Muscle layer of colon (tissue), 2 donors: Measurements from ENCODE around the gene APPL2.

Source experiments
- H3K27ac ChIP-seq: one replicate; pipeline ENCODE4 v1.7.0; 2013; ENCODE audit warnings: low read depth, mild to moderate bottlenecking, low read length, moderate library complexity
- H3K27me3 ChIP-seq, 2 donors: one replicate each; pipeline ENCODE4 v1.7.0; 2013; ENCODE audit warnings: low read length in 2 of 2, mild to moderate bottlenecking in 2 of 2; ENCODE audit not compliant: insufficient read depth in 2 of 2, control insufficient read depth in 1 of 2
- H3K36me3 ChIP-seq: one replicate; pipeline ENCODE4 v1.7.0; 2013; ENCODE audit warnings: mild to moderate bottlenecking, low read length; ENCODE audit not compliant: insufficient read depth
- H3K4me1 ChIP-seq: one replicate; pipeline ENCODE4 v1.7.0; 2013; ENCODE audit warnings: mild to moderate bottlenecking, low read length; ENCODE audit not compliant: insufficient read depth
- H3K4me3 ChIP-seq, 2 donors: one replicate each; pipeline ENCODE4 v1.7.0; 2013; ENCODE audit warnings: low read length in 2 of 2, low read depth in 1 of 2, mild to moderate bottlenecking in 1 of 2, moderate library complexity in 1 of 2
- H3K9ac ChIP-seq: one replicate; pipeline ENCODE4 v1.7.0; 2013; ENCODE audit warnings: low read length
- H3K9me3 ChIP-seq: one replicate; pipeline ENCODE4 v1.7.0; 2013; ENCODE audit warnings: mild to moderate bottlenecking, low read length
- donor health status: abdominal sarcoma.
- donor health status: Adenocarcinoma of cecum.

Gene APPL2

GRCh38 chr12:105229371-105229770 lies 6.6 kb downstream of the APPL2 start:
- Histone ChIP-seq H3K27ac (no peak overlapping the region), H3K4me1 (peaks cover 33% of the 10 kb centered on the region)

GRCh38 chr12:105228966-105229365 lies 7.0 kb downstream of the APPL2 start:
- no peak overlapping the region for H3K4me3 ChIP-seq
- no peaks in the 10 kb centered on the region for H3K9me3 ChIP-seq
- H3K36me3 ChIP-seq, result peaks cover 23% of the 10 kb centered on the region
- H3K9ac ChIP-seq, result no peak overlapping the region
- H3K27me3 ChIP-seq, result no peaks in the 10 kb centered on the region
- no peak overlapping the region for H3K27ac ChIP-seq
- H3K4me1 ChIP-seq, result peaks cover 29% of the 10 kb centered on the region

More at GRCh38 chr12:105229371-105229770, 6.6 kb downstream of the APPL2 start:
- Histone ChIP-seq H3K36me3 (peaks cover 23% of the 10 kb centered on the region), H3K9me3 (no peaks in the 10 kb centered on the region), H3K4me3 (no peak overlapping the region), H3K27me3 (no peaks in the 10 kb centered on the region), H3K9ac (no peak overlapping the region)

GRCh38 chr12:105228494-105228893 lies 7.5 kb downstream of the APPL2 start:
- peaks cover 24% of the 10 kb centered on the region for H3K4me1 ChIP-seq
- H3K27me3 ChIP-seq, result no peaks in the 10 kb centered on the region
- H3K9ac ChIP-seq, result no peak overlapping the region
- no peak overlapping the region for H3K4me3 ChIP-seq
- H3K27ac ChIP-seq, result no peak overlapping the region
- H3K36me3 ChIP-seq, result peaks cover 23% of the 10 kb centered on the region
- no peaks in the 10 kb centered on the region for H3K9me3 ChIP-seq

GRCh38 chr12:105227879-105228278 lies 8.1 kb downstream of the APPL2 start:
- H3K27ac ChIP-seq, result no peak overlapping the region
- peaks cover 23% of the 10 kb centered on the region for H3K36me3 ChIP-seq
- peaks cover 18% of the 10 kb centered on the region for H3K4me1 ChIP-seq

GRCh38 chr12:105226219-105226618 lies 9.8 kb downstream of the APPL2 start:
- Histone ChIP-seq H3K9me3 (no peaks in the 10 kb centered on the region), H3K27ac (no peak overlapping the region), H3K4me3 (no peak overlapping the region), H3K27me3 (no peaks in the 10 kb centered on the region), H3K9ac (no peak overlapping the region), H3K36me3 (peaks cover 30% of the 10 kb centered on the region), H3K4me1 (peaks cover 5% of the 10 kb centered on the region)

More at GRCh38 chr12:105227879-105228278, 8.1 kb downstream of the APPL2 start:
- H3K27me3 ChIP-seq, result no peaks in the 10 kb centered on the region
- no peak overlapping the region for H3K9ac ChIP-seq
- H3K9me3 ChIP-seq, result no peaks in the 10 kb centered on the region
- no peak overlapping the region for H3K4me3 ChIP-seq

GRCh38 chr12:105225505-105226015 lies 10.4 kb downstream of the APPL2 start:
- no peak overlapping the region for H3K9ac ChIP-seq
- H3K4me1 ChIP-seq, result peaks cover 4% of the 10 kb centered on the region

GRCh38 chr12:105224399-105224798 lies 11.6 kb downstream of the APPL2 start:
- H3K9me3 ChIP-seq, result no peaks in the 10 kb centered on the region
- no peak overlapping the region for H3K4me3 ChIP-seq
- H3K9ac ChIP-seq, result no peak overlapping the region
- no peak overlapping the region for H3K27ac ChIP-seq
- peaks cover 8% of the 10 kb centered on the region for H3K4me1 ChIP-seq
- H3K36me3 ChIP-seq, result peaks cover 32% of the 10 kb centered on the region
- no peaks in the 10 kb centered on the region for H3K27me3 ChIP-seq

More at GRCh38 chr12:105225505-105226015, 10.4 kb downstream of the APPL2 start:
- Histone ChIP-seq H3K27ac (no peak overlapping the region), H3K4me3 (no peak overlapping the region), H3K9me3 (no peaks in the 10 kb centered on the region), H3K27me3 (no peaks in the 10 kb centered on the region), H3K36me3 (peaks cover 30% of the 10 kb centered on the region)

- H3K4me1 ChIP-seq, result peaks cover 8% of the 10 kb centered on the region
- H3K36me3 ChIP-seq, result peaks cover 31% of the 10 kb centered on the region
- no peaks in the 10 kb centered on the region for H3K27me3 ChIP-seq
- no peak overlapping the region for H3K27ac ChIP-seq
- H3K9ac ChIP-seq, result no peak overlapping the region
- no peaks in the 10 kb centered on the region for H3K9me3 ChIP-seq
- H3K4me3 ChIP-seq, result no peak overlapping the region
Observed at GRCh38 chr12:105223884-105224283, 12.1 kb downstream of the APPL2 start.

GRCh38 chr12:105223352-105223845 lies 12.6 kb downstream of the APPL2 start:
- no peak overlapping the region for H3K9ac ChIP-seq
- H3K27ac ChIP-seq, result no peak overlapping the region
- no peaks in the 10 kb centered on the region for H3K27me3 ChIP-seq
- H3K36me3 ChIP-seq, result peaks cover 27% of the 10 kb centered on the region
- H3K4me1 ChIP-seq, result peaks cover 8% of the 10 kb centered on the region
- no peaks in the 10 kb centered on the region for H3K9me3 ChIP-seq
- H3K4me3 ChIP-seq, result no peak overlapping the region

- H3K9me3 ChIP-seq, result no peaks in the 10 kb centered on the region
- peaks cover 8% of the 10 kb centered on the region for H3K4me1 ChIP-seq
- H3K27ac ChIP-seq, result no peak overlapping the region
- H3K4me3 ChIP-seq, result no peak overlapping the region
- H3K36me3 ChIP-seq, result peaks cover 26% of the 10 kb centered on the region
- H3K9ac ChIP-seq, result no peak overlapping the region
- H3K27me3 ChIP-seq, result no peaks in the 10 kb centered on the region
Observed at GRCh38 chr12:105222726-105223351, 13.1 kb downstream of the APPL2 start.

GRCh38 chr12:105222284-105222655 lies 13.7 kb downstream of the APPL2 start:
- Histone ChIP-seq H3K9me3 (no peaks in the 10 kb centered on the region), H3K27me3 (no peaks in the 10 kb centered on the region), H3K27ac (no peak overlapping the region), H3K36me3 (peaks cover 26% of the 10 kb centered on the region), H3K4me3 (no peak overlapping the region), H3K4me1 (peaks cover 8% of the 10 kb centered on the region), H3K9ac (no peak overlapping the region)
